Measurements from ENCODE around the gene EPSTI1. TPM values are rescaled to one million over a fixed set of nuclear protein-coding genes. Genes with fewer than 3 reads are reported as not detected.
A peak's percentile ranks its signal among the peaks of the same experiment; 100 is the strongest.

The EPSTI1 gene
- total RNA-seq, 2 experiments from 2014 or later: 84.9 to 95.5 TPM

DNA sequence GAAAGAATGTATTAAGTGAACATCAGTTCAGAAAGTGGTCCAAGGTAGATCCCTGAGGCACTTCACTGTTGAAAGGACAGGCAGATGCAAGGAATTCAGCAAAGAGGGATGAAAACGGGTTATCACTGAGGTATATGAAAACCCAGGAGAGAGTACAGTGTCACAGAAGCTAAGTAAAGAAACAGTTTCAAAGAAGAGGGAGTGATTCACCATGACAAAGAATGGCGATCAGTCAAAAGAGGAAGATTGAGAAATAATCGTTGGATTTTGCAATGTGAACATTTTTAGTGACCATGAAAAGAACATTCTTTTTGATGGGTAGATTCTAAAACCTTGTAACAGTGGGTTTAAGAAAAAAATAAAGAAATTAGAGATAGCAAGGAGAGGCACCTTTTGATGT lies 99.3 kb downstream of the EPSTI1 start:
- Mint-ChIP-seq H3K27ac (no peak overlapping the region), H3K9me3 (no peaks in the 10 kb centered on the region), H3K4me1 (no peaks in the 10 kb centered on the region), H3K4me3 (no peak overlapping the region), H3K36me3 (peaks cover 24% of the 10 kb centered on the region), H3K27me3 (no peaks in the 10 kb centered on the region)
- no peak for ATAC-seq (ENCODE audit: low read depth)
- POLR2A ChIA-PET: no interaction called here
- DNase-seq: no peak

DNA sequence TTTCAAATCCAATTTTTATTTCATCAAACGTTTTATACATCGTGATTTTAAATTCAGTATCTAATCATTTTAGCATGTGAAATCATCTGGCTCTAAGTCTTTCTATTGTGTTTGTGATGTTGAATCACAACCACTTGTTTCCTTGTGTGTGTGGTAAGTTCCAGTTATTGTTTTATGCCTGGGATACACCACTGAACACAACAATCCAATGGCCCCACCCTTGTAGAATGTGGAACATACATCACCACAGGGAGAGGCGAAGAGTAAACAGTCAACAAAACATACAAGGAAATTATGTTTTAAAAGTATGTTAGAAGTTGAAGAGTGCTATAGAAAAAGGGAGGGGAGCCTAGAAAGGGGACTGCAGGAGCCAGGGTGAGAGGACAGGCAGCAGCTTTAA lies 100.5 kb downstream of the EPSTI1 start:
- Mint-ChIP-seq H3K27me3 (no peaks in the 10 kb centered on the region), H3K27ac (no peak overlapping the region), H3K9me3 (no peaks in the 10 kb centered on the region), H3K4me3 (no peak overlapping the region), H3K4me1 (peaks cover 1% of the 10 kb centered on the region), H3K36me3 (peaks cover 26% of the 10 kb centered on the region)
- no peak for ATAC-seq (ENCODE audit: low read depth)
- no peak for DNase-seq
- POLR2A ChIA-PET: no interaction called here

DNA sequence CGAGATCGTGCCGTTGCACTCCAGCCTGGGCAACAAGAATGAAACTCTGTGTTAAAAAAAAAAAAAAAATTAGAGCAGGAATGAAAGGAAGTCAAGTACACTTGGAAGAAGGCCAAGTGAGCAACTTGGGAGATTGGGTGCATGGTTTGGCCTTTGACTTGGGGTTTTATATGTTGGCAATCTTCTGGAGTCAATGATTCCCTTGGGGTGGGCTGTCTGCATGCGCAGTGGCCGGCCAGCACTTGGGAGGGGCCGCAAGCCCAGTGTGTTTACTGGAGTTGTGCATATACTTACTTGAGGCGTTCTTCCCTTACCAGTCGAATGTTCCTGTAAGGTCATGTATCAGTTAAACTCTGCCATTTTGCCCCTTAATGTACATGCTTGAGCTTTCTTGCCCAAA lies 106.7 kb downstream of the EPSTI1 start:
- no peak for ATAC-seq (ENCODE audit: low read depth)
- Mint-ChIP-seq H3K27ac (no peak overlapping the region), H3K9me3 (no peaks in the 10 kb centered on the region), H3K36me3 (peaks cover 27% of the 10 kb centered on the region), H3K4me3 (no peak overlapping the region), H3K27me3 (no peaks in the 10 kb centered on the region), H3K4me1 (peaks cover 5% of the 10 kb centered on the region)
- POLR2A ChIA-PET: no interaction called here
- DNase-seq: no peak

DNA sequence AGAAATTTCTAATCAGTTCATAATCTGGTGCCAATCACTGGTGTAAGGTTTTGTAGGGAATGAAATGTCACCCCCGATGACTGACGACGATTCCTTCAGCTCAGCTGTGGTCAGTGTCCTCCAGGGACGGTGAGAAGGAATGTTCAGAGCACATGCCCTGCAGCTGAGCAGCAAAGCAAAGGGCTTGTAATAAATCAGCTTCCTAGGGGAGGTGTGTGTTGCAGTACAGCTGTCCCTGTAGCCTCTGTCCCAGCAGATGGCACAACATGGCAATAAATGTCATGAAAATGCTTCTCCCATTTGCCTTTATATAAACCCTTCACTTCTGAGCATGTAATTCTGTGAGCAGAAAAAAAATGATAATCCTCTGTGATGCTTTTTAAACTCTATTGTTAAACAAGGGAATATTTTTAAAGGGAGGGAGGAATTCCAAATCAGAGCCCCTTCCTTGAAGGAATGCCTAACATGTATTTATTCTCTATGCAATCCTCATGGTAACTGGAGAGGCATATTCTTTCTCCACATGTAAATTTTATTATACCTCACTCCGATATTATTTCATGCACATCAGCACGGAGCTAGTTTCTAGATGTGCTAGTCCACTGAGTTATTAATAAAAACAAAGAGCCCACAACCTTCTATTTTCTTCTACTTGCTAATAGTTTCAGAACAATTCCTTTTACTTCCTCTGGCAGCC lies 108.1 kb downstream of the EPSTI1 start:
- Mint-ChIP-seq H3K4me1 (peaks cover 5% of the 10 kb centered on the region), H3K27me3 (peaks cover 6% of the 10 kb centered on the region), H3K4me3 (no peak overlapping the region), H3K36me3 (peaks cover 27% of the 10 kb centered on the region), H3K9me3 (no peaks in the 10 kb centered on the region), H3K27ac (peak overlapping the region; percentile 4)
- no peak for ATAC-seq (ENCODE audit: low read depth)
- no peak for DNase-seq
- POLR2A ChIA-PET: no interaction called here

DNA sequence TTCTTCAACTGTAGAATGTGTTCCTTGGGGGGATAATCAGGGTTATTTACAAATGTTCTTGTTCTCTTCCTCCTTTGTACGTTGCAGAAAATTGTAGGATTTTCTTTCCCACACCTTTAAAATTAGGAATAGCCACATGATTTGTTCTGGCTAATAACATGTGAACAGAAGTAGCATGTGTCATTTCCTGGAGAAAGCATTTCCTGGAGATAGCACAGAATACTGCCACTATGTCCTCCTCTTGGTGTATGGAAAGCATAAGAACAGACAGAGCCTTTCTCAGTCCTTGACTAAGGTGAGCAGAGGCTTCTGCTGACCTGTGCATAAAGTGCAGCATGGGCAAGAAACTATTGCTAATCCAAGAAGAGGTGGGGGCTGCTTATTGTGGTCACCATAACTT lies 108.9 kb downstream of the EPSTI1 start:
- POLR2A ChIA-PET: no interaction called here
- ATAC-seq (ENCODE audit: low read depth): no peak
- Mint-ChIP-seq H3K9me3 (no peaks in the 10 kb centered on the region), H3K36me3 (peaks cover 25% of the 10 kb centered on the region), H3K4me3 (no peak overlapping the region), H3K27me3 (peaks cover 9% of the 10 kb centered on the region), H3K27ac (no peak overlapping the region), H3K4me1 (peaks cover 5% of the 10 kb centered on the region)
- no peak for DNase-seq

DNA sequence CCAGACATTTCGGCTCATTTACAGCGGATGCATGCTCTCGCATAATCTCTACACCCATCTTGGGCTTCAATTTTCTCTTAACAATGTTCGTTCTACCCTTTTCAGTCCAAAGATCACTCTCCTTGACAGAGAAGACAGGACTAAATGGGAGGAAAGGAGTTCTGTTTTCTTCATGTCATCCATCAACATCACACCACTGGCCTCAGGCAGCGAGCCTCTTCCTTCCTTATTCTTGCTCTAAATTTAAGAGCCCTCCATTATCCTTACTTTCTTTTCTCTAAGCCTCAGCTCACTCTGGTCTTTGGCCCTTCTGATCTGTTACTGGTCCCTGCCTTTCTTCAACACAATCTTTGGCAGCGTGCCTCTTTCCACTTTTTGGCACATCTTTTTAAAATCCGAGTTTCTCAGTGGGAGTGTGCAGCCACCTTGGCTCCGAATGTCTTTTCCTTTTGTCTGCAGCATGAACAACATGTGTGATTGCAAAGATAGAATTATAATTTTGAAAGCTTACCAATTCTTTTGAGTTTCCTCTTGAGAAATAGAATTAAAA lies 111.9 kb downstream of the EPSTI1 start:
- H3K4me3 Mint-ChIP-seq: no peak overlapping the region
- ATAC-seq (ENCODE audit: low read depth) (no peak), DNase-seq (no peak)
- H3K4me1 Mint-ChIP-seq: peaks cover 4% of the 10 kb centered on the region
- peaks cover 9% of the 10 kb centered on the region for H3K27me3 Mint-ChIP-seq
- H3K9me3 Mint-ChIP-seq: no peaks in the 10 kb centered on the region
- no peak overlapping the region for H3K27ac Mint-ChIP-seq
- H3K36me3 Mint-ChIP-seq: peaks cover 1% of the 10 kb centered on the region
- POLR2A ChIA-PET: no interaction called here

DNA sequence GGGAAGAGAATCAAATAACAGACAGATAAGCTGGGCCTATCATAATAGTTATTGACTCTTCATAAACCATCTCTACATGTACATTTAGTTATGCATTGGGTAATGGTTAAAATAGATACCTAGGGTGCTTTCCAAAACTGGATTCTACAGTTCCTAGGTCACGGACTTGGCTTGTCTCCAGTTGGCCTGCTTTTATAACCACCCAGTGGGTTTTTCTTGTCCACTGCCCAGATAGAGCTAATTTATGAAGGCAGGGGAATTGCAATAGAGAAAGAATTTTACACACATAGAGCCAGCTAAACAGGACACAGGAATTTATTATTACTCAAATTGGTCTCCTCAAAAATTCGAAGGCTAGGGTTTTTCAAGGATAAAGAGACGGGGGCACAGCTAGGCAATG lies 113.3 kb downstream of the EPSTI1 start:
- H3K27me3 Mint-ChIP-seq: peaks cover 16% of the 10 kb centered on the region
- H3K4me1 Mint-ChIP-seq: peaks cover 4% of the 10 kb centered on the region
- POLR2A ChIA-PET: no interaction called here
- ATAC-seq (ENCODE audit: low read depth) (no peak), DNase-seq (no peak)
- H3K27ac Mint-ChIP-seq: no peak overlapping the region
- no peaks in the 10 kb centered on the region for H3K36me3 Mint-ChIP-seq
- H3K4me3 Mint-ChIP-seq: no peak overlapping the region
- no peaks in the 10 kb centered on the region for H3K9me3 Mint-ChIP-seq

DNA sequence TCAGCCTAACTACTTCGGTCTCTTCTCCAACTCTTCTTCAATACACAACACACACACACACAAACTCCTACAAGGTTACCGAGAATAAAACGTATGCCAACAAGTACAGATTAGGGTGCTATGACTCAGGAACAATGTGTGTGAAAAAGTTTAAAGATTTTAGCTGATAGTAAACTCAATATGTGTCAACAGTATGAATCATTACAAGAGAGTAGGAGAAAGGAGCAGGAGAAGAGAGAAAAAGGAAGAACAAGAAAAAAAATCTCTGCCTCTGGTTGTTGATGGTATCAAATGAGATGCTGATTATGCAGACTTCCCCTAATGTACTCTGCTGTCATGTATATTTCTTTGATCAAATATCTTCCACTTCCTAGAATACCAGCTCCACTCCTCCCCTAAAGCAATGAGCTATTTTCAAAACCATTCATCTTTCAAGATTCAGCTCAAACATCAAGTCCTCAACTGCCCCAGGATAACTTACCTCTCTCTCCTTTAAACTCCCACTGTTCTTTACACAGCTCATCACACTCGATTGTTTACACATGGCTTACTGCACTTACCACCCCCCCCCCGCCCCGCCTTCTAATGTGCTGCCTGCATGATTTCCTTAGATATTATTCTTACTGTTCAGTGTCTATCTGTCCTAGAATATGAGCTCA lies 115.0 kb downstream of the EPSTI1 start:
- Mint-ChIP-seq H3K27ac (no peak overlapping the region), H3K4me3 (no peak overlapping the region), H3K36me3 (no peaks in the 10 kb centered on the region), H3K4me1 (no peaks in the 10 kb centered on the region), H3K27me3 (peaks cover 22% of the 10 kb centered on the region), H3K9me3 (no peaks in the 10 kb centered on the region)
- POLR2A ChIA-PET: no interaction called here
- no peak for ATAC-seq (ENCODE audit: low read depth)
- no peak for DNase-seq

DNA sequence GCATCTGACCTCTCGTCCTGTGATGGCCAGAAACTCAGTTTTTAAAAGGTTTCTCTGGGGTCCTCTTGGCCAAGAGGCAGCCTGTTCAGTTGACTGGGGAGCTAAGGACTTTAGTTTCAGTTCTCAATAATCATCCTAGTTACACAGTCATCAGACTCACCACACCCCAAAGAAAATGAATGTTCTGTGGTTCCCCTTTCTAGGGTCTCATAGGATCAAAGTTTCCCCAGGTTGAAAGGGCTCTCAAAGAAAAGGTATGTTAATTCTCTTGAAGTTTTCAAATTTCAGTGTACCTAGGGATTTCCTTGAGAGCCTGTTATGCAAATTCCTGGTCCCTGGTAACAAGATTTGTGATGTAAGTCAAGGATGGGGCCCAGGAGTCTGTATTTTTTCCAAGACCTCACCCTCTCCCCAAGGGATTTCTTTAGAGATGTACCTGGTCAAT lies 115.7 kb downstream of the EPSTI1 start:
- POLR2A ChIA-PET: no interaction called here
- no peak for ATAC-seq (ENCODE audit: low read depth)
- H3K27ac Mint-ChIP-seq: no peak overlapping the region

DNA sequence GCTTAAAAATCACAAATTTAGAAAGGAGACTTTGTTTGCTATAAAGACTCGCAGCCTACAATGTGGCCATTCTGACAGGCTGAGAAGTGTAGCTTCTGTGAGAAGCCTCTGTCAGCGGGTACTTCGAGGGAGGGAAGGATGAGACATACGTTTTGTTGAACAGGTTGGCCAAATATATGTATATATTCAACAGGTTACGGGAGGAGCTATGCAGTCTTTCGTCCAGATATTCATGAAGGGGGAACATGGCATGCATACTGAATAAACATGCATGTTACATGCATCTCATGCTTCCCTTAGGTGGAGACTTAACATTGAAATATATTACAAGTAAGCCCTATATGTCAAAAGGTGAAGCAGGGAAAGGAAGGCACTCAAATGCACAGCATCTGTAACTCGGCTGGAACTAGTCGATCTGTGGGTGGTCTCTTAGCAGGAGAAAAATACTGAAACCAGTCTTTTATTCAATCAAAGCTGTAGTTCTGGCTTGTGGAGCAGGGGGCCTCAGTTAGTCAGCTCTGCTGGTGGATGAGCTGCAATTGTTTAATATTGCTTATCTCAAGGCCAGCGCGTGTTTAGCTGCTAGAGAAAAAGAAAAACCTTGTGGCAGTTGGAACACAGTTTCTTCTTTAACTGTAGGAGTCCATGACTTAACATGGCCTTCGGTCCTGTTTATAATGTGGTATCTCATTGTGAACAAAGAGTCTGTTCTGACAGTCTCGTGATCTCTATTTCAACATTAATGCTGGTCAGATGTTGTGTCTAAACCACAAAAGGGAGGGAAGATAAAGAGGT lies 116.4 kb downstream of the EPSTI1 start:
- ATAC-seq (ENCODE audit: low read depth) (no peak), DNase-seq (no peak)
- no peaks in the 10 kb centered on the region for H3K9me3 Mint-ChIP-seq

More for the DNA sequence above, 115.7 kb downstream of the EPSTI1 start:
- no peak overlapping the region for H3K4me3 Mint-ChIP-seq
- no peaks in the 10 kb centered on the region for H3K36me3 Mint-ChIP-seq
- no peaks in the 10 kb centered on the region for H3K4me1 Mint-ChIP-seq
- H3K27me3 Mint-ChIP-seq: peaks cover 27% of the 10 kb centered on the region
- H3K9me3 Mint-ChIP-seq: no peaks in the 10 kb centered on the region
- no peak for DNase-seq

DNA sequence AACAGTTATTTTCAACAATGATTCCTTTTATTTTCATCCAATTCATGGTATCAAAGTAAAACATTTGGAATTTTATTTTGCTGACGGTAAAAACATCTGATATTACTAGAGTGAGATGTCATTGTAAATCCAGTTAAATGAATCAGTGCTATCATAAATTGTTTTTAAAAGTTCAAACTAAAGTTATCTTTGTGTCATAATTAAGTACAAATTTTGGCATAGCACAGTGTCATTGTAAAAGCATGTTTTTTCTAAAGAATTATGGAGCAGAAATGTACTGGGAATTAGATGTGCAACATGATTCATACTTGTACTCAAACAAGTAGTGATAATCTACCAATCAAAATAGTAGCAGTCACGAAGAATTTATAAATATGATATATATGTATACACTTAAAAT lies 117.8 kb downstream of the EPSTI1 start:
- Mint-ChIP-seq H3K4me3 (no peak overlapping the region), H3K27ac (no peak overlapping the region), H3K9me3 (no peaks in the 10 kb centered on the region), H3K27me3 (peaks cover 21% of the 10 kb centered on the region), H3K36me3 (no peaks in the 10 kb centered on the region), H3K4me1 (no peaks in the 10 kb centered on the region)
- no peak for DNase-seq
- POLR2A ChIA-PET: no interaction called here
- no peak for ATAC-seq (ENCODE audit: low read depth)

More for the DNA sequence above, 116.4 kb downstream of the EPSTI1 start:
- Mint-ChIP-seq H3K4me3 (no peak overlapping the region), H3K36me3 (no peaks in the 10 kb centered on the region), H3K4me1 (no peaks in the 10 kb centered on the region), H3K27ac (no peak overlapping the region), H3K27me3 (peaks cover 27% of the 10 kb centered on the region)
- POLR2A ChIA-PET: no interaction called here

DNA sequence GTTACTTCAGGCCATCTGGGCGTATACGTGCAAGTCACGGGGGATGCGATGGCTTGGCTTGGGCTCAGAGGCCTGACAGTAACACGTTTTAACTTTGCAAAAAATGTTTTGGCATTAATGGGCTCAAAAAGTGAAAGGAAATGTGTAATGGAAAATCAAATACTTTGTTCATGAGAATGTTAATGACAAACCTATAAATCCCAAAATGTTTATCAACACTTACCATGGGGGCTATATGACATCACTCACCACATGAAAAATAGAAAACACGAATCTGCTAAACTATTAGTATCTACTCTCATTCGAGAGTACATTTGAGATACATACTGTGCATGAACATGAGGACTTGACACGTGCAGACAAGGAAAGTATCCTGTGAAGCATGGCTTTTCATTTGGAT lies 119.0 kb downstream of the EPSTI1 start:
- Mint-ChIP-seq H3K36me3 (no peaks in the 10 kb centered on the region), H3K4me1 (no peaks in the 10 kb centered on the region), H3K4me3 (no peak overlapping the region), H3K27me3 (peaks cover 19% of the 10 kb centered on the region), H3K9me3 (no peaks in the 10 kb centered on the region), H3K27ac (no peak overlapping the region)
- POLR2A ChIA-PET: no interaction called here
- ATAC-seq (ENCODE audit: low read depth) (no peak), DNase-seq (no peak)

DNA sequence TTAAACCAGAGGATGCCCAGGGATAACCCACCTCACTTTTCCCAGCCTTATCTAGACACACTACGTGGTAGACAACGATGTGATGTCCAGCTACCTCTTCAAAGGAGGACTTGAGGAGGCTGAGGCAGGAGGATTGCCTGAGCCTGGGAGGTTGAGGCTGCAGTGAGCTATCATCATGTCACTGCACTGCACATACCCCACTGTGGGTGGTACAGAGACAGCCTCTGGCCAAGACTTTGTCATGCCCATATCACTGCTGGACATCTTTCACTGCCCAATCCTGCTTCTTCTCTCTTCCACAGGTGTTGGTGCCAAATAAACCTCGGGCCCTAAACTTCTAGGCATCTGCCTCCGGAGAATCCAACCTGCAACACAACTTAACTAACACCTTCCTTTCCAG lies 124.8 kb downstream of the EPSTI1 start:
- no peak for DNase-seq
- Mint-ChIP-seq H3K4me1 (no peaks in the 10 kb centered on the region), H3K27me3 (peaks cover 10% of the 10 kb centered on the region), H3K27ac (no peak overlapping the region), H3K4me3 (no peak overlapping the region), H3K9me3 (no peaks in the 10 kb centered on the region), H3K36me3 (no peaks in the 10 kb centered on the region)
- no peak for ATAC-seq (ENCODE audit: low read depth)
- POLR2A ChIA-PET: no interaction called here

DNA sequence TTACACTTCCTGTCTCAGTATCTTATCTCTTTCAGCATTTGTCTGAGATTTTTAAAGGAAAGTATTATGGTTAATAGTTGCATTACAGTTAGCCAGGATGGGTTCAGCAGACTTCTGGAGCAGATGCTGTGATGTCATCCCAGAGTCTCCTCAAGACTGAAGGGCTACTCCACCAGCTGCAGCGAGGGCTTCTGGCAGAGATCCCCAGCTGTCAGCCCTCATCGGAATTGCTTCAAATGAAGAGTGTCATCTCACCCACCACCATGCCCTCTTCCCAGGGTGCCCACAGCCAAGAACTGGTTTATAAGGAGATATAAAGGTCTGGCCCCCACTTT lies 126.3 kb downstream of the EPSTI1 start:
- Mint-ChIP-seq H3K36me3 (no peaks in the 10 kb centered on the region), H3K27me3 (peaks cover 12% of the 10 kb centered on the region), H3K4me3 (no peak overlapping the region), H3K4me1 (no peaks in the 10 kb centered on the region), H3K9me3 (no peaks in the 10 kb centered on the region), H3K27ac (no peak overlapping the region)
- DNase-seq: no peak
- ATAC-seq (ENCODE audit: low read depth): no peak
- POLR2A ChIA-PET: no interaction called here
